Measurements from ENCODE around the gene ZNF385C. TPM values are rescaled to one million over a fixed set of nuclear protein-coding genes. Genes with fewer than 3 reads are reported as not detected.
A peak's percentile ranks its signal among the peaks of the same experiment; 100 is the strongest.

The ZNF385C gene
- total RNA-seq, 2 donors from 2014 or later: 0.13 to 0.27 TPM

GRCh38 chr17:41986634-41987033 is 111.6 kb downstream of the ZNF385C start:
- intact Hi-C loops (cut with DNase I): no loop called here
- no peak for ATAC-seq
- no peak for DNase-seq

DNA sequence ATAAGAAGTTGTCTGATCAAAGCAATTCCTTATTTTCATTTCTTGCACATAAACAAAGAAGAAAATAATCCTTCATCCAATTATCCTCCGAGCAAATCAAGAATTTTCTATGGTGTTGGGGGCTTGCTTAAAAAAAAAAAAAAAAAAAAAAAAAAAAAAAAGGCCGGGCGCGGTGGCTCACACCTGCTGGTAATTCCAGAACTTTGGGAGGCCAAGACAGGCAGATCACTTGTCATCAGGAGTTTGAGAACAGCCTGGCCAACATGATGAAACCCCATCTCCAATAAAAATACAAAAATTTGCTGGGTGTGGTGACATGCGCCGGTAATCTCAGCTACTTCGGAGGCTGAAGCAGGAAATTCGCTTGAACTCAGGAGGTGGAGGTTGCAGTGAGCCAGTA is 112.4 kb downstream of the ZNF385C start:
- intact Hi-C loops (cut with DNase I): no loop called here
- ATAC-seq (no peak), DNase-seq (no peak)

DNA sequence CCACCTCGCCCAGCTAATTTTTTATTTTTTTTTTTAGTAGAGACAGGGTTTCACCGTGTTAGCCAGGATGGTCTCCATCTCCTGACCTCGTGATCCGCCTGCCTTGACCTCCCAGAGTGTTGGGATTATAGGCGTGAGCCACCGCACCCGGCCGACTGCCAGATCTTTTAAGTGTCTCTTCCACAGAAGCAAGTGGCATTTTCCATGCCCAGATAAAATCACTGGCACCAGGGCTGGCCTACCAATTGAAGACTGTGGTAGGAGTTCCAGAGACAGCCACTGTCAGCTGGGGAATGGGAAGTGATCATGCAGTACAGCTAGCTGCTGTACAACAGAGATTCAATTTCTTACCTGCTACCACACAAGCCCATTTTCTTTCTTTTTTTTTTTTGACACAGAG is 113.8 kb downstream of the ZNF385C start:
- intact Hi-C loops (cut with DNase I): no loop called here
- DNase-seq: no peak
- peak; percentile 53 to 69 for ATAC-seq

DNA sequence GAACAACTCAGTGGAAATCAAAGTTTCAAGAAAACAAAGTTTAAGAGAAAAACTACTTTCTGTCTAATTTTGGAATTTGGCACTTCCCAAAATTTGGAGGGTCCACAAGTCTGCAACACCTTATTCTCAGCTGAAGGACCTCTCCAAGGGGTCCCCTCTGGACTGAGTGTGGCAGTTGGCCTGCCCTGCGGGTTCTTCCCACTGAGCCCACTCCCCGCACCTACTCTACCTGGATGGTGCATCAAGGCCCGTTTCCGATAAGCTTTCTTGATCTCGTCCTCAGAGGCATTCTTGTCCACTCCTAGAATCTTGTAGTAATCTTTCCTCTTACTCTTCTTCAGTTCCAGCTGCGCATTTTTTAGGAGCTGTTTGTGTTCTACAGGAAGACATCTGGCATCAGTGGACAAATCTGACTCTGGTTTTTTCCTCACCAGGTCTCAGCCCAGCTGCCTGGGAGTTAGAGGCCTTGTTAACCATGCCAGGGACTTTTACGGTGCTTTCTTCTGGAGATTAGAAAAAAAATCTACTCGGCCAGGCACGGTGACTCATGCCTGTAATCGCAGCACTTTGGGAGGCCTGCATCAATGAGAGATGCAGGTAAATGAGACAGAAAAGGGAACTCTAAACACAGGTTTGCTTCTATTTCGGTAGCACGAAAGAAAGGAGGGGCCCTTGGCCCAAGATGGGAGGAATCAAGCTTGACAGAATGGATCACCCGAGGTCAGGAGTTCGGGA is 116.1 kb downstream of the ZNF385C start:
- DNase-seq (no peak), ATAC-seq (no peak)
- intact Hi-C loops (cut with DNase I): no loop called here

DNA sequence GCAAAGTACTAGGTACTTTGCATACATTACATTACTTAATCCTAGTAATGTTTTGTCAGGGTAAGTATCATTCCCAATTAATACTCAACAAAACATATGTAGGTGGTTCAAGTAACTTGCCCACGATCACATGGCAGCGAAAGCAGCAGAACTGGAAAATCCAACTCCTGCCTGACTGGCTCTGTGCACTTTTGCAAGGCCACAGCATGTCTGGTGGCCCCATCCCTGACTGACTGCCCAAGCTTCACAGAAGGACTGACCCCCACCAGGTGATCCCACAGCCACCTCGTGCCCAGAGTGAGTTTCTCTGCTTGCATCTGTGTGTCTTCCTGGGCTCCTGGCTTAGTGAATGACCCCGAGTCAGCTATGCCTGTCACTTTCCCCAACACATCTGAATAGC is 120.3 kb downstream of the ZNF385C start:
- DNase-seq (no peak), ATAC-seq (no peak)
- intact Hi-C loops (cut with DNase I): no loop called here

GRCh38 chr17:41976142-41976768 is 122.0 kb downstream of the ZNF385C start:
- peak in 1 of 2 donors; percentile 66 for ATAC-seq
- intact Hi-C loops (cut with DNase I): no loop called here
- DNase-seq: no peak

Other genes starting within 250 kb of the ZNF385C start
- gene KLHL11, start 233.1 kb downstream of the ZNF385C start, total RNA-seq: 1 to 10 TPM; 4.7 to 6.1 TPM
- 10 to 100 TPM; 58.7 to 72.2 TPM for gene ACLY, start 179.5 kb downstream of the ZNF385C start, total RNA-seq
- 1 to 10 TPM; 1.0 to 1.3 TPM for gene ODAD4, start 167.9 kb downstream of the ZNF385C start, total RNA-seq
- 10 to 100 TPM; 40.3 to 43.7 TPM for gene CNP, start 131.7 kb downstream of the ZNF385C start, total RNA-seq
- 10 to 100 TPM; 57.5 to 73.9 TPM for gene DNAJC7, start 81.0 kb downstream of the ZNF385C start, total RNA-seq
- 10 to 100 TPM; 35.3 to 45.9 TPM for gene NKIRAS2, start 78.4 kb downstream of the ZNF385C start, total RNA-seq
- under 1 TPM; 0.68 to 0.94 TPM for gene C17orf113, start 47.9 kb downstream of the ZNF385C start, total RNA-seq
- 1 to 10 TPM; 6.4 to 6.7 TPM for gene DHX58, start 14.2 kb upstream of the ZNF385C start, total RNA-seq
- gene KAT2A, start 22.9 kb upstream of the ZNF385C start, total RNA-seq: 10 to 100 TPM; 19.8 to 23.4 TPM
- gene HSPB9, start 24.3 kb upstream of the ZNF385C start, total RNA-seq: under 1 TPM in 1 of 2 donors, not detected in 1; 0.24 TPM
- 10 to 100 TPM; 68.2 to 72.6 TPM for gene RAB5C, start 56.5 kb upstream of the ZNF385C start, total RNA-seq
- gene KCNH4, start 82.7 kb upstream of the ZNF385C start, total RNA-seq: under 1 TPM; 0.18 to 0.21 TPM
- gene HCRT, start 87.0 kb upstream of the ZNF385C start, total RNA-seq: not detected
- 10 to 100 TPM; 10.4 to 11.7 TPM for gene GHDC, start 96.0 kb upstream of the ZNF385C start, total RNA-seq
- 10 to 100 TPM; 42.4 to 46.2 TPM for gene STAT5B, start 177.9 kb upstream of the ZNF385C start, total RNA-seq
- gene STAT5A, start 190.0 kb upstream of the ZNF385C start, total RNA-seq: 10 to 100 TPM; 38.1 to 40.6 TPM

All from left cardiac atrium (tissue), 4 donors.